Epidermal melanocyte (primary cell): Measurements from ENCODE around the gene KCNJ2.

Experiments
- DNase-seq: peaks from one replicate; pipeline ENCODE4 v3.0.0; 2011; ENCODE audit warnings: low spot score; ENCODE audit not compliant: insufficient read length

KCNJ2 gene

GRCh38 chr17:70168977-70169708 lies at the start of gene KCNJ2:
Gene KCNJ2, plus strand, starts transcription at chr17:70169532. Its CDS starts 5,508 bp downstream, at chr17:70175040.
- peak; percentile 56 for DNase-seq

GRCh38 chr17:70119545-70119944 lies 49.8 kb upstream of the KCNJ2 start:
- no peak for DNase-seq

GRCh38 chr17:70119983-70120382 lies 49.3 kb upstream of the KCNJ2 start:
- DNase-seq: no peak

- no peak for DNase-seq
Observed at GRCh38 chr17:70120425-70120824, 48.9 kb upstream of the KCNJ2 start.

- DNase-seq: no peak
Observed at GRCh38 chr17:70121126-70121525, 48.2 kb upstream of the KCNJ2 start.

- no peak for DNase-seq
Observed at GRCh38 chr17:70123193-70123592, 46.1 kb upstream of the KCNJ2 start.

- DNase-seq: no peak
Observed at GRCh38 chr17:70124723-70125122, 44.6 kb upstream of the KCNJ2 start.

- DNase-seq: no peak
Observed at GRCh38 chr17:70127221-70127873, 42.0 kb upstream of the KCNJ2 start.

- no peak for DNase-seq
Observed at GRCh38 chr17:70128727-70129238, 40.5 kb upstream of the KCNJ2 start.

GRCh38 chr17:70130289-70130688 lies 39.0 kb upstream of the KCNJ2 start:
- peak; percentile 36 for DNase-seq

- no peak for DNase-seq
Observed at GRCh38 chr17:70132505-70132904, 36.8 kb upstream of the KCNJ2 start.

- no peak for DNase-seq
Observed at GRCh38 chr17:70134042-70134441, 35.3 kb upstream of the KCNJ2 start.

- DNase-seq: no peak
Observed at GRCh38 chr17:70134777-70135176, 34.6 kb upstream of the KCNJ2 start.

GRCh38 chr17:70136131-70136530 lies 33.2 kb upstream of the KCNJ2 start:
- no peak for DNase-seq

- peak; percentile 51 for DNase-seq
Observed at GRCh38 chr17:70137451-70138230, 31.7 kb upstream of the KCNJ2 start.

- no peak for DNase-seq
Observed at GRCh38 chr17:70138291-70138865, 31.0 kb upstream of the KCNJ2 start.

GRCh38 chr17:70139449-70139993 lies 29.8 kb upstream of the KCNJ2 start:
- no peak for DNase-seq

- DNase-seq: no peak
Observed at GRCh38 chr17:70144260-70144846, 25.0 kb upstream of the KCNJ2 start.

GRCh38 chr17:70153210-70153609 lies 16.1 kb upstream of the KCNJ2 start:
- no peak for DNase-seq

GRCh38 chr17:70157151-70157550 lies 12.2 kb upstream of the KCNJ2 start:
- no peak for DNase-seq

- no peak for DNase-seq
Observed at GRCh38 chr17:70158180-70158579, 11.2 kb upstream of the KCNJ2 start.
